Activated CD8-positive, alpha-beta T cell treated with anti-CD3 and anti-CD28 coated beads for 36 hours (primary cell): ENCODE data around the gene OR2Z1. TPM values are rescaled to one million over a fixed set of nuclear protein-coding genes. Genes with fewer than 3 reads are reported as not detected.
"Not testable (repeated sequence)": the region's sequence is repeated elsewhere in the genome, so short reads cannot be mapped to it uniquely, and the experiment has no call there.

Experiments used
- ATAC-seq: fragments of 200-7000 bp; cut with Tn5 transposase; one replicate; pipeline ENCODE4 v1.10.0; 2021; ENCODE audit warnings: mild to moderate bottlenecking, moderate library complexity
- CTCF ChIA-PET: fragments of 350-600 bp; sonication (Branson Sonifier 250); formaldehyde crosslinking; loops from one replicate; lab custom pipeline; 2021; ENCODE audit warnings: antibody characterized with exemption; lab: Charles Lee
- POLR2A ChIA-PET: fragments of 350-600 bp; sonication (Branson Sonifier 250); formaldehyde crosslinking; loops from one replicate; lab custom pipeline; 2021; ENCODE audit warnings: antibody characterized with exemption; lab: Charles Lee
- DNase-seq: peaks from one replicate; pipeline ENCODE4 v3.0.0-alpha.2; 2020
- H3K27ac Mint-ChIP-seq: one replicate; pipeline ENCODE4 v1.8.0; 2021; ENCODE audit warnings: mild to moderate bottlenecking, mixed read lengths
- H3K27me3 Mint-ChIP-seq: one replicate; pipeline ENCODE4 v1.8.0; 2021; ENCODE audit warnings: mixed read lengths
- H3K36me3 Mint-ChIP-seq: one replicate; pipeline ENCODE4 v1.8.0; 2021; ENCODE audit warnings: low read depth, mixed read lengths
- H3K4me1 Mint-ChIP-seq: one replicate; pipeline ENCODE4 v1.8.0; 2021; ENCODE audit warnings: low read depth, mixed read lengths
- H3K4me3 Mint-ChIP-seq: one replicate; pipeline ENCODE4 v1.8.0; 2021; ENCODE audit warnings: mild to moderate bottlenecking, moderate library complexity, mixed read lengths
- H3K9me3 Mint-ChIP-seq: one replicate; pipeline ENCODE4 v1.8.0; 2021; ENCODE audit warnings: mixed read lengths
- CTCF ChIP-seq: fragments of 200-600 bp; IDR thresholded peaks from one replicate; pipeline ENCODE4 v1.8.0; 2022; ENCODE audit warnings: antibody characterized with exemption, mild to moderate bottlenecking
- intact Hi-C: fragments of 100-400 bp; cut with micrococcal nuclease; formaldehyde crosslinking; loops from one replicate; pipeline ENCODE4 v1.10.0; 2022
- total RNA-seq, 2 experiments: library from RNA; stranded (reverse); gene quantifications; one replicate each; pipeline ENCODE4 v1.2.3, GENCODE V29; 2021

The OR2Z1 gene
- total RNA-seq, 2 experiments from 2014 or later, result not detected

DNA sequence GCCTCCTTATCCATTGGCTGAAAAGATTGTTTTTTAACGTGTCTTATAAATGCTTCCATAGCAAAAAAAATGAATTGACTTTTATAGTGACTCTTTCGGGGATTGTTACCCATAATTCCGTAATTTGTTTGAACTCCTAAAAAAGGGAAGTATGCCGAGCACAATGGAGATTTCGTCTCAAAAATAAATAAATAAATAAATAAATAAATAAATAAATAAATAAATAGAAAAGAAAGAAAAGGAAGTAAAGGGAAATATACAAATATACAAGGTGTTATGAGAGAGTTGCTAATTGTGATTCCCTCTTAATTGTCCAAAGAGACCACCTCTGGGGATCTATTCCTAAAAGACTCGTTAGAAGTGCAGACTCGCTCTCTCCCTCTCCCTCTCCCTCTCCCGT, 16.9 kb downstream of the OR2Z1 start:
- Mint-ChIP-seq H3K4me1 (no peaks in the 10 kb centered on the region), H3K27ac (no peak overlapping the region), H3K4me3 (no peak overlapping the region), H3K36me3 (no peaks in the 10 kb centered on the region), H3K9me3 (no peaks in the 10 kb centered on the region), H3K27me3 (peaks cover 3% of the 10 kb centered on the region)
- no peak for TF ChIP-seq CTCF
- CTCF ChIA-PET, result no interaction called here
- intact Hi-C loops, result no loop called here
- POLR2A ChIA-PET, result no interaction called here
- no peak for ATAC-seq
- no peak for DNase-seq

- H3K4me3 Mint-ChIP-seq, H3K27ac Mint-ChIP-seq, H3K36me3 Mint-ChIP-seq, DNase-seq, CTCF ChIA-PET, intact Hi-C loops, ATAC-seq, POLR2A ChIA-PET, H3K27me3 Mint-ChIP-seq, H3K9me3 Mint-ChIP-seq, H3K4me1 Mint-ChIP-seq: not testable (repeated sequence)
These were observed 18.0 kb downstream of the OR2Z1 start for GRCh38 chr19:8739291-8740065.

DNA sequence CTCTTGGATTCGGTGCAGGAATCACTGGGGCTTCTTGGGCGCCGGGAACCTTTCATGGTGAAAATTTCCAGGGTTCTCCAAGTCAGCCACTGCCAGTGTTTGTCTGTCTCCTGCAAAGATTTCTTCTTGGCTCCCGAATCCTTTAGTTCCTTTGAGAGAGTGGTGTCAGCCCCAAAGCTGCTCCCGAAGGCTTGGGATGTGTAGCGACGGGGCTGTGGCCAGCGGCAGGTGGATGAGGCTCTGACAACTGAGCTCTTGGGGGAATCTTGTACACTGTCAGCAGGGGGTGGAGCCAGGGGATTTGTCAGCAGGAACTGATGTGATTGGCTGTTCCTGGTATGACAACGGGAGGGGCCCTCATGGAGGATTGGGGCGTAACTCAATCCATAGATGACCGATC, 45.8 kb downstream of the OR2Z1 start:
- CTCF ChIA-PET, POLR2A ChIA-PET, H3K9me3 Mint-ChIP-seq, H3K27ac Mint-ChIP-seq, H3K4me1 Mint-ChIP-seq, DNase-seq, intact Hi-C loops, H3K36me3 Mint-ChIP-seq, H3K27me3 Mint-ChIP-seq, H3K4me3 Mint-ChIP-seq, ATAC-seq: not testable (repeated sequence)

DNA sequence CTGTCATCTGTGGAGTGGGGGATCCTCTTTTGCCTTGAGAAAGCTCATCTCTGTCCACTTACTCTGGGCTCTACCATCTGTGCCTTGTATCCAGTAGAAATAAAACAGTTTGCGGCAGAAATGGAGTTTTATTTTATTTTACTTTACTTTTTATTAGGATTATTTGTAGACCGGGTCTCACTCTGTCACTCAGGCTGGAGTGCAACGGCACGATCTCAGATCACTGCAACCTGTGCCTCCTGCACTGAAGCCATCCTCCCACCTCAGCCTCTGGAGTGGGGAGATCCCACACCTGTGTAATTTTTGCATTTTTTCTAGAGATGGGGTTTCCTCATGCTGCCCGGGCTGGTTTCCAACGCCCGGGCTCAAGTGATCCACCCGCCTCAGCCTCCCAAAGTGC, 47.8 kb downstream of the OR2Z1 start:
- CTCF ChIA-PET, H3K27me3 Mint-ChIP-seq, H3K4me1 Mint-ChIP-seq, H3K4me3 Mint-ChIP-seq, ATAC-seq, intact Hi-C loops, DNase-seq, H3K9me3 Mint-ChIP-seq, H3K36me3 Mint-ChIP-seq, POLR2A ChIA-PET, H3K27ac Mint-ChIP-seq: not testable (repeated sequence)

DNA sequence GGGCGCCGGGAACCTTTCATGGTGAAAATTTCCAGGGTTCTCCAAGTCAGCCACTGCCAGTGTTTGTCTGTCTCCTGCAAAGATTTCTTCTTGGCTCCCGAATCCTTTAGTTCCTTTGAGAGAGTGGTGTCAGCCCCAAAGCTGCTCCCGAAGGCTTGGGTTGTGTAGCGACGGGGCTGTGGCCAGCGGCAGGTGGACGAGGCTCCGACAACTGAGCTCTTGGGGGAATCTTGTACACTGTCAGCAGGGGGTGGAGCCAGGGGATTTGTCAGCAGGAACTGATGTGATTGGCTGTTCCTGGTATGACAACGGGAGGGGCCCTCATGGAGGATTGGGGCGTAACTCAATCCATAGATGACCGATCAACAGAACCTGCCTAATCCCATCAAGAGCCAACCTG, 52.2 kb downstream of the OR2Z1 start:
- H3K36me3 Mint-ChIP-seq, H3K9me3 Mint-ChIP-seq, DNase-seq, intact Hi-C loops, ATAC-seq, H3K27me3 Mint-ChIP-seq, H3K4me3 Mint-ChIP-seq, CTCF ChIA-PET, H3K27ac Mint-ChIP-seq, H3K4me1 Mint-ChIP-seq, POLR2A ChIA-PET: not testable (repeated sequence)

Other genes starting within 250 kb of the OR2Z1 start
- gene PRAM1, start 219.0 kb upstream of the OR2Z1 start, total RNA-seq, result 1 to 10 TPM in 1 of 2 experiments, under 1 TPM in 1; 0.74 to 1.1 TPM
- gene ZNF414, start 207.5 kb upstream of the OR2Z1 start, total RNA-seq, result 10 to 100 TPM; 21.6 to 24.0 TPM
- 10 to 100 TPM; 21.0 to 21.4 TPM for gene MYO1F, start 144.2 kb upstream of the OR2Z1 start, total RNA-seq
- 1 to 10 TPM; 3.7 to 4.0 TPM for gene ADAMTS10, start 110.9 kb upstream of the OR2Z1 start, total RNA-seq
- not detected for gene NFILZ, start 91.0 kb upstream of the OR2Z1 start, total RNA-seq
- gene ACTL9, start 22.8 kb upstream of the OR2Z1 start, total RNA-seq, result not detected
- gene ZNF558, start 110.7 kb downstream of the OR2Z1 start, total RNA-seq, result 10 to 100 TPM; 31.3 to 35.3 TPM
- gene MBD3L1, start 110.7 kb downstream of the OR2Z1 start, total RNA-seq, result not detected